ENCODE measurements around the gene CLK4.

DNA sequence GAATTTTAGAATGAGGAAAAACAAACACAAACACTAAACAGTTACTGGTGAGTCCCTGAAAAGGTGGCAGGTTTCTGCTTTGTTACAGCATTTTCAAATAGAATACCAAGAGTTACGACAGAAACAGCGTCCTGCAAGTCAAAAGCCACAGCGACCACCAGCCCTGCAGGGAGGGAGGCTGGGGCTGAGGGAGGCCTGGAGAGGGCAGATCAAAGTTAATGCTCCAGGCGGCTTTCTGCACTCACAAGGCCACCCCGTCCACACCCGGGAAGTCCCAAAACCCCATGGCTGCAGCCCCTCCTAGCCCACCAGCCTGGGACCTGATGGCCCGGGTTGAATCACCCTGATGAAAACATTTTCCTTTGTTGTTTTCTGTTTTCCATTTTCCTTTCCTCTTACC is 65.9 kb downstream of the CLK4 start:
- TF ChIP-seq, protein P1, sequence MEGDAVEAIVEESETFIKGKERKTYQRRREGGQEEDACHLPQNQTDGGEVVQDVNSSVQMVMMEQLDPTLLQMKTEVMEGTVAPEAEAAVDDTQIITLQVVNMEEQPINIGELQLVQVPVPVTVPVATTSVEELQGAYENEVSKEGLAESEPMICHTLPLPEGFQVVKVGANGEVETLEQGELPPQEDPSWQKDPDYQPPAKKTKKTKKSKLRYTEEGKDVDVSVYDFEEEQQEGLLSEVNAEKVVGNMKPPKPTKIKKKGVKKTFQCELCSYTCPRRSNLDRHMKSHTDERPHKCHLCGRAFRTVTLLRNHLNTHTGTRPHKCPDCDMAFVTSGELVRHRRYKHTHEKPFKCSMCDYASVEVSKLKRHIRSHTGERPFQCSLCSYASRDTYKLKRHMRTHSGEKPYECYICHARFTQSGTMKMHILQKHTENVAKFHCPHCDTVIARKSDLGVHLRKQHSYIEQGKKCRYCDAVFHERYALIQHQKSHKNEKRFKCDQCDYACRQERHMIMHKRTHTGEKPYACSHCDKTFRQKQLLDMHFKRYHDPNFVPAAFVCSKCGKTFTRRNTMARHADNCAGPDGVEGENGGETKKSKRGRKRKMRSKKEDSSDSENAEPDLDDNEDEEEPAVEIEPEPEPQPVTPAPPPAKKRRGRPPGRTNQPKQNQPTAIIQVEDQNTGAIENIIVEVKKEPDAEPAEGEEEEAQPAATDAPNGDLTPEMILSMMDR (IDR thresholded peaks at IDR 0.05 in 2 of 3, conservative IDR thresholded peaks at IDR 0.05 in 1 of 3; ENCODE audit: borderline replicate concordance in 1 of 3, insufficient read depth in 1 of 3, low read depth in 2 of 3, low read length in 2 of 3) = no peak
- TF ChIP-seq EZH2 (IDR thresholded peaks at IDR 0.05) (no peak), RAD21 (IDR thresholded peaks at IDR 0.05; ENCODE audit: low read depth) (no peak), ZFX (IDR thresholded peaks at IDR 0.05) (no peak), SIN3A (IDR thresholded peaks at IDR 0.05; ENCODE audit: low read depth) (no peak), POLR2A (IDR thresholded peaks at IDR 0.05; ENCODE audit: borderline replicate concordance, extremely low read depth, insufficient read depth, insufficient read length) (no peak), REST (IDR thresholded peaks at IDR 0.05; ENCODE audit: low read depth) (no peak), SP1 (IDR thresholded peaks at IDR 0.05; ENCODE audit: low read depth) (no peak)
